HUDEP-2 (cell line): Measurements from ENCODE around the gene RPAP3.
A peak's percentile ranks its signal among the peaks of the same experiment; 100 is the strongest.
"Not testable (repeated sequence)": the region's sequence is repeated elsewhere in the genome, so short reads cannot be mapped to it uniquely, and the experiment has no call there.

Experiments
- DNase-seq, 76 experiments: peaks; one replicate each; lab custom pipeline; 2025; ENCODE audit not compliant: unreplicated experiment in 76 of 76; lab: John Stamatoyannopoulos, UW

RPAP3 gene

DNA sequence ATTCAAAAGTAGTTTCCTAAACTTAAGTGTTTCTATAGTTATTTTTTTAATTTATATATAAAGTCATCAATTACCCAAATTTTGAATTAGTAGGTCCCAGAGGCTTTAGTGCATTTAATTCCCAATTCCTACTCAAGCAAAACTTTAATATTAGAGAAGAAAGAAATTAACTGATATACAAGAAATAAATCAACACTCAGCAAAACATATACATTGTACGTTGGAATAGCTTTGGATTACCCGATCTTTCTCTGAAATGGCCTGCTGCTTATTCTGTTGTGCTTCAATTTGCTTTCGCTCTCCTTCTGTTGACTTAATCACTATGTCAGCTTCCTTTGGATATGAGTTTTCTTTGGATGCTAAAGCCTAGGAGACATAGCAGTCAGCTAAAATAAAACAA is 18.2 kb downstream of the RPAP3 start:
- DNase-seq = no peak

DNA sequence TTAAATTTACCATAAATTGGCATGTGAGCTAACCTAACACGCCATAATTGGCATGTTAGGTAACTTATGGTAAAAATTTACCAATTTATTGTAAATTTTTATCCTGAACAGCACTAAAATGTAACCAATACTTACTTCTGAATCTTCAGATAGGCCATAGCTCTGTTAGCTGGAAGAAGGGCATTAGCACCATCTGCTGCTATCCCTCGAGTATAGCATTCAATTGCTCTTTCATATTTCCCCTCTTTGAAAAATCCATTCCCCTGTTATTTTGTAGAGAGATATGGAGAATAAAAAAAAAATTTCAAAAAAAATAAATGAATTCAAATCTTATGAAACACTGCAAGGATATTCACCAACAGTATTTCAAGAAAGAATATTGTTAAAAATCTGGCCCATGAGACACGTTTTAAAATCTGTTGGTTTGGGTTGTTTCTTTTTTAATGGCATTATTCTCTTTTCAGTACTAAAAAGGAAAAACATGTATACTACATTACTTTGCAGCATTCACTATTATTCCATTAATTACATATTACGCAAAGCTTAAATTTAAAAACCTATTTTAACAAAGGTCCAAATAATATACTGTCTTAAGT is 19.1 kb downstream of the RPAP3 start:
- DNase-seq = peak in 19 of 76 experiments; percentile 0 to 37 (median 9)

DNA sequence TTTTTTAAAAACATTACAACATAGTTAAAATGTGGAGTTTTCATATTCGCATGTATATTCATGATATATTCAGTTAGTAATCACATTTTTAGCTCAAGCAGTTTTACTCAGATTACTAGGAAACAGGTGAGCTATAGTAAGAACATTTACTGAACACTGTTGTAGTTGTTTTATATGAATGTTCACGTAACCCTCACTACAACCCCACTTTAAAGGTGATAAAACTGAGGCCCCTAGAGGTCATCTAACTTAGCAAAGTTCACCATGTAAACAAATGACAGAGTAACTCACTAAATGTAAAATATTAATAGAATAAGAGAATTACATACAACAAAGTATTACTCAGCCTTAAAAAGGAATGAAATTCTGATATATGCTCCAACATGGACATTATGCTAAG is 26.0 kb downstream of the RPAP3 start:
- no peak for DNase-seq

DNA sequence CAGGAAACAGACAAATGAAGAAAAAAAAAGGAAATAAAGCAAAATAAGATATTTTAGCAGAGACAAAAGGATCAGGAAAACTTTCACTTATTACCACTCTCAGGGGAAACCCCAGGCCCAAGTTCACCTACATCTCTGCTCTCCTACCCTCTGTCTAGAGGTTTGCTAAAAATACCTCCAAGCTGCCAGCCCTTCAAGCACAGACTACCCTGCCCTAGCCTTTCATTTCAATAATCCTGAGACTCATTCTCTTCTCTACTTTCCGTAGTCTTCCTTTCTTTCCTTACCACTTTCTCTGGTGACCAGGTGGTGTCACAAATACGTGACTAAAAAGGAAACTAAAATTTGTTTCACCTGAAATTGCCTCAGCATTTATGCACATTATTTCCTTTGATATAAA is 33.8 kb downstream of the RPAP3 start:
- DNase-seq = no peak

DNA sequence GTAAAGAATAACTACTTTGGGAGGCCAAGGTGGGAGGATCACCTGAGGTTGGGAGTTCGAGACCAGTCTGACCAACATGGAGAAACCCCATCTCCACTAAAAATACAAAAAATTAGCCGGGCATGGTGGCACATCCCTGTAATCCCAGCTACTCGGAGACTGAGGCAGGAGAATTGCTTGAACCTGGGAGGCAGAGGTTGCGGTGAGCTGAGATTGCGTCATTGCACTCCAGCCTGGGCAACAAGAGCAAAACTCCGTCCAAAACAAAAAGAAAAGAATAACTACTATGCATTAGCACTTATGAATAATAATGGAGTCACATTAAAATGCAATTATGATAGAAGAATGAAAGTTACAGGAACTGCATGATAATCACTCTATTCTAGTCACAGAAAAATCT is 37.9 kb downstream of the RPAP3 start:
- DNase-seq = not testable (repeated sequence)

DNA sequence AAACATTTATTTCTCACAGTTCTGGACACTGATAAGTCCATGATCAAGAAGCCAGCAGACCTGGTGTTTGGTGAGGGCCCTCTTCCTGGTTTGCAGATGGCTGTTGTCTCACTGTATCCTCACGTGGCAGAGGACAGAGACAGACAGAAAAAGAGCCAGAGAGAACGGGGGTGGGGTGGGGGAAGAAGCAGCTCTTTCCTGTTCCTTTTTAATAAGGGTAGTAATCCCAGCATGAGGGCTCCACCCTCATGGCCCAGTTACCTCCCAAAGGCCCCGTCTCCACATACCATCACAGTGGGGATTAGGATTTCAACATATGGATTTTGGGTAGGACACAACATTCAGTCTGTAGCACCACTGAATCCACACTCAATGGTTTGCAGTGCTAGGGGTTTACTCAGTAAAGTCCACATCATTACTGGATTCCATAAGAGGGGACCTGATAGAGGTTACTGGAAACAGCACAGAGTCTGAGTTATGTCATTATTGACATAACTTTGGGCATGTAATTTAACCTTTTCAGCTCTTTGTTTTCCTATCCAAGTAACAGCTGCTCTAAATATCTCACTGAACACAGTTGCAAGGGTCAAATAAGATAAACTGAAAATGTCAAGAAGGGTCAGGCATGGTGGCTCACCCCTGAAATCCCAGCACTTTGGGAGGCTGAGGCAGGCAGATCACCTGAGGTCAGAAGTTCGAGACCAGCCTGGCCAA is 53.2 kb downstream of the RPAP3 start:
- DNase-seq = peak in 7 of 76 experiments; percentile 2 to 40 (median 7)

DNA sequence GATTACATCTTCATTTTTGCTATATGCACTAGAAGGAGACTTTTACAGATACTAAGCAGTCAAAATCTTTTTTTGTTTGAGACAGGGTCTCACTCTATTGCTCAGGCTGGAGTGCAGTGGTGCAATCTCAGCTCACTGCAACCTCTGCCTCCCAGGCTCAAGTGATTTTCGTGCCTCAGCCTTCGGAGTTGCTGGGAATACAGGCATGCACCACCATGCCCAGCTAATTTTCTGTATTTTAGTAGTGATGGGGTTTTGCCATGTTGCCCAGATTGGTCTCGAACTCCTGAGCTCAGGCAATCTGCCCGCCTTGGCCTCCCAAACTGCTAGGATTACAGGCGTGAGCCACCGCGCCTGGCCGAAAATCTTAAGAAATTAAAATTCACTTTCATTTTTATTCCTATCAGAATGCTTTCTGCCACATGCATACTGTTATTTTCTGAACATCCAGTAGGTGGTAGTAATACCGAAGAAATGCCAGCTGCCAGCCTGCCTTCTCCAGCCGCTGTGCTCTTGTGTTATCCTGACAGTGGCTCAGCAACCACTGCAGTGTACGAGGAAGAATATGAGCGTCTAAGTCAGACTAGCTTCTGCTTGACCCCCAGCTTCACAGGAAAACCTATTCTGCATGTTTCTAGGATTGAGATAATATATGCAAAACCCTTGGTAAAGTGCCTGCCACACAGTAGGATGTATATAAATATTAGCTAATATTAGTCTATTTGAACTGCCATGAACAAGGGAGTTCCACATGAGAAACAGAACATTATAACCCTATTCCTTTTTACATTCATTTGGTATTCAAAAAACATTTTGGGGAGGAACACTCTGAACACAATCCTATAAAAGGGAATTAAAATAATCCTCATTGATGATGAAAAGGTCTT is 54.2 kb downstream of the RPAP3 start:
- peak in 66 of 76 experiments; percentile 4 to 78 (median 37) for DNase-seq

DNA sequence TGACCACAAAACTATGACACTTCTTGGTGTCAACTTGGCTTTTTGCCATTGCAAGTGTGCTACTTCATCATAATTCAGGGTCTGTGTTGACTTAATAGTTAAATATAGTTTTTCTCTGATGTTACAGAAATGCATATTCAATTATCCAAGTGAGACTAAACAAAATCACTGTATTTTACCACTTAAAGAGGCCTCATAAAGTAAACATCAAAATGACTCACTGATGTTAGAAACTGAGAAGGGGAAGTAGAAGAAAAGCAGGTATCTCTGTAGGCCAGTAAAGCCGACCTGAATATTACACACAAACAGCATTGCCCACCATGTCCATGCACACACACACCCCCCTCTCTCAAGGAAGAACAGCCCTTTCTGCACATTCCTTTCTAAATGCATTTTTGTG is 55.4 kb downstream of the RPAP3 start:
- DNase-seq = no peak

DNA sequence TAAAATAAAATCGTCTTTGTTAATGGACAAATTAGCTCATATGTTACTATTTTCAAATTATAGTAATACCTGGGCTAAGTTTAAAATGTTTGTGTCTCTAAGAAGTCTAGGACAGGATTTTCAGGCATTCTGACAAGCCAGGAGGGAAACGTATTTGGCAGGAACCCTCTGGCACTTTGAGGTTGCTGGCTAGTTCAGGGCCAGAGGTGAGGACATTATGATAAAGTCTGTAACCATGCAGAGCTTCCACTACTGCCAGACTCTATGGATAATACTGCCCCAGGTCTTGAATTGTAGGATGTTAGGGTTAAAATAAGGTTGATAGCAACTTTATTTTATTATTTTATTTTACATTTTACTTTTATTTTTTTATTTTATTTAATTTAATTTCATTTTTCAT is 56.4 kb downstream of the RPAP3 start:
- no peak for DNase-seq

DNA sequence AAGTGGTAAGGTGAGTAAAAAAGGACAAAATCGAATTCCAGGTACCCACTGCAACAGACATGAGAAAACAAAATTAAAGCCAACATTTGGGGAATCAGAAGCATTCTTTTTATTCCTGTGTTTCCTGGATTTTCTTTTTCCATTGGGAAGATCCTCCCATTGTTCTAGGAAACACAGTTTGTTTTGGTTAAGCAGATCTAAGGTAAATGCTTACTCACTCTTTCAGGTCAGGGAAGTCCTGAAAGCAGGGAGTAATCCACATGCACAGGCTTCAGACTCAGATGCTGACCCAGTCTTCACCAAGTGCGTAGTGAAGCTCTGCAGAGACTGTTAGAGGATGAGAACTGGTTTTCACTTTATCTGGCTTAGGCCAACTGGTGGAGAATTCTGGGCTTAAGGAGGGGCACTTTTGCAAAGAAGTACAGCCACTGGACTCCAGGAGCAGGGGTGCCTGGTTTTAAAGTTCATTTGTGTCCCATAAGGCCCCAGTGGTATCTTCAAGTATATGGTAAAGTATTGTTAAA is 57.7 kb downstream of the RPAP3 start:
- no peak for DNase-seq

DNA sequence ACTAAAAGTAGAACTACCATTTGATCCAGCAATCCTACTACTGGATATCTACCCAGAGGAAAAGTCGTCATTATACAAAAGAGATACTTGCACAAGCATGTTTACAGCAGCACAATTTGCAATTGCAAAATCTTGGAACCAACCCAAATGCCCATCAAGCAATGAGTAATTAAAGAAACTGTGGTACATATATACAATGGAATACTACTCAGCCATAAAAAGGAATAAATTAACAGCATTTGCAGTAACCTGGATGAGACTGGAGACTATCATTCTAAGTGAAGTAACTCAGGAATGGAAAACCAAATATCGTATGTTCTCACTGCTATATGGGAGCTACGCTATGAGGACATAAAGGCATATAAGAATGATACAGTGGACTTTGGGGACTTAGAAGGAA is 63.5 kb downstream of the RPAP3 start:
- not testable (repeated sequence) for DNase-seq

DNA sequence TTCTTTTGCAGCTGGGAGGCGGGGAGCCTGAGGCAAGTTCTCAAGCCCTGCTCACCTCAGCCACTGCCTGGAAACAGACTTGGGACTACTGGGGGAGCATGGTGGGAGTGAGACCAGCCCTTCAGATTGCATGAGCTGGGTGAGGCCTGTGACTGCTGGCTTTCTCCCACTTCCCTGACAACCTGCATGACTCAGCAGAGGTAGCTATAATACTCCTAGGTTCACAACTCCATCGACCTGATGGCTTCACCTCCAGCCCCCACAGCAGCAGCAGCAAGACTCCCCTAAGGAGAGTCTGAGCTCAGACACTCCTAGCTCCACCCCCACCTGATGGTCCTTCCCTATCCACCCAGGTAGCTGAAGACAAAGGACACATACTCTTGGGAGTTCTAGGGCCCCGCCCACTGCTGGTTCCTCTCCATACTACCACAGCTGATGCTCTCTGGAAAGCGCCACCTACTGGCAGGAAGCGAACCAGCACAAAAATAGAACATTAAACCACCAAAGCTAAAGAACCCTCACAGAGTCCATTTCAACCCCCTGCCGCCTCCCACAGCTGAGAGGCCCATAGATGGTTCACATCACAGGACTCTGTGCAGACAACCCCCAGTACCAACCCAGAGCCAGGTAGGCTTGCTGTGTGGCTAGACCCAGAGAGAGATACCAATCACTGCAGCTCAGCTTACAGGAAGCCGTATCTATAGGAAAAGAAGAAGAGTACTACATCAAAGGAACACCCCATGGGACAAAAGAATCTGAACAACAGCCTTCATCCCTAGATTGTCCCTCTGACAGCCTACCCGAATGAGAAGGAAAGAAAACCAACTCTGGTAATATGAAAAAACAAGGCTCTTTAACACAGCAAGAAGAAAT is 68.7 kb downstream of the RPAP3 start:
- peak in 56 of 76 experiments; percentile 3 to 61 (median 32) for DNase-seq

DNA sequence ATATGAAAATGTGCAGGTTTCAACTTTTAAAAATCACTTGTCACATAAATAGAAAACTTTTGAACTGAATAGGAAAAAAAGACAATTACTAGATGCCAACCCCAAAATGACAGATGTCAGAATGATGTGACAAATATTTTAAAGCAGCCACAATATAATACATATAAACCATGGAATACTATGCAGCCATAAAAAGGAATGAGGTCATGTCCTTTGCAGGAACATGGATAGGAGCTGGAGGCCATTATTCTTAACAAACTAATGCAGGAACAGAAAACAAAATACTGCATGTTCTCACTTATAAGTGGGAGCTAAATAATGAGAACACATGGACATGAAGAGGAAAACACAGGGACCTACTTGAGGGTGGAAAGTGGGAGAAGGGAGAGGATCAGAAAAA is 70.1 kb downstream of the RPAP3 start:
- DNase-seq = not testable (repeated sequence)

DNA sequence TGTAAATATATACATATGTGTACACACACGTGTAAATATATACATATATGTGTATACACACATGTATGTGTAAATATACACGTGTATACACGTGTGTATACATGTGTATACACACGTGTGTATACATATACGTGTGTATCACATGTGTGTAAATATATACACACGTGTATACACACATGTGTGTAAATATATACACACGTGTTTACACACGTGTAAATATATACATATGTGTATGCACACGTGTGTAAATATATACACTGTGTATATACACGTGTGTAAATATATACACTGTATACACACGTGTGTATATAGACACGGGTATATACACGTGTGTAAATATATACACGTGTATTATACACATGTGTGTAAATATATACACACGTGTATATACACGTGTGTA is 71.7 kb downstream of the RPAP3 start:
- DNase-seq = no peak

DNA sequence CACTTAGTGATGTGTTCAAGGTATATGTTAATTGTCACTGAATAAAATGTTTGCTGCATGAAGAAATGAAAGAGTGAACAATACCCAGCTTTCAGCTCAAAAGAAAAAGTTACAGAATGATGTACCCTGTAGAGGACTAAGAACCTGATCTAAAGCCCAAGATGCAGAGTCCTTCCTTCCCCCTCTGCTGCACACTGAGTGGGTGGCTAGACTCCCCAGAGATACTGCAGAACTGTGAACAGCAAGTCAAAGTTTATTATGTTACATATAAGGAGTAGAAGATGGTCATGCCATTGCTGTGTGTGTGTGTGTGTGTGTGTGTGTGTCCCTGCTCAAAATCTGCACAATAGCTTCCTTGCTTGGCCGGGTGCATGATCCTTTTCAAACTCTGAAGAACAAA is 83.9 kb downstream of the RPAP3 start:
- DNase-seq = no peak

DNA sequence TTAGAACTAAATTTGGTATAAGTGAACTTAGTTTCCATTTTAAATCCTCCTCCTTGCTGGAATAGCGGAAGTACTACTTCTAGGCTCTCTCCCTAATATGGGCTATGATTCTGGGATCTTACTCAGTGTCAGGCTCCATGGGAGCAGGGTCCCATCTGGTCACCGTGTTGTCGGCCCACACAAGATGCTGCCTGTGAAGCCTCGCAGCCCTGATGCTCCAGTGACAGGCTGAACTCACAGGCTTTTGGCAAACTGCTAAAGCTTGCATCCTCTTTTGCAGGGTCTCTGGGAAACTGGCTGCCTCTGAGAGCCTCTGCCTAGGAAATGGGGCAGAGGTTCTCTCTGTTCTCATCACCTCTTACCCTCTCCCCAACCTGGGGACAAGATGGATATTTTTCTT is 88.4 kb downstream of the RPAP3 start:
- no peak for DNase-seq

DNA sequence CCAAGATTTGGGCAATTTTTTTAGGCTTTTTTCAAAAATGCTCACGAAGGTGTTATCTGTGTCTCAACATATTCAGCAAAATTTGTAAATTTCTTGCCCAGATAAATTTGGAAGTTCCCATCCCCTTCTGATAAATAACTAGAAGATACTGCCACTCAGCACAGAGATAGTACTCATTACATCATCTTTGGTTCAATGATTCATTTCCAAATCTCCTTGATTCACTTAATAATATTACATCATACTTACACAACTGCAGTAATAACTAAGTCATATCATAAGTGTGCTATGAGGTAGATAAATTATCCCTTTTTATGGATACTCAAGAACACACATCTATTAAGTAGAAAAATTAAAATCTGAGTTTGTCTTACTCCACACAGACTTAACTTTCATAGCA is 89.4 kb downstream of the RPAP3 start:
- no peak for DNase-seq

DNA sequence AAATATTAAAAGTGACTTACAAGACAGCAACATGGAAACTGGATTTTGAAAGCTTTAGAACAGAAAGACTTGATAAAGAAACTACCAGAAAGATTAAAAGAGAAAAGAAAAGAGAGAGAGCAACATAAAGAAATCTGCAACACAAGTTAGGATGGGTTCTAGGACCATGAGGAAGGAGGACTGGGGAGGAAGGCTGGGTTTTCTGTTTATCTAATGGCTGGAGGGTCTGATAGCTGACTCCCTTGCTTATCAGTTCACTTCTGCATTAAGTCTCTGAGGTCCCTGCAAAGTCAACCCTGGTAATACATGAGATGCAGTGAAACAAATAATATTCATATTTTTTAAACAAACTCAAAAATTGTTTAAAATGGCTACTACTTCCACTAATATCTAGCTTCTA is 90.1 kb downstream of the RPAP3 start:
- peak in 31 of 76 experiments; percentile 4 to 52 (median 26) for DNase-seq

DNA sequence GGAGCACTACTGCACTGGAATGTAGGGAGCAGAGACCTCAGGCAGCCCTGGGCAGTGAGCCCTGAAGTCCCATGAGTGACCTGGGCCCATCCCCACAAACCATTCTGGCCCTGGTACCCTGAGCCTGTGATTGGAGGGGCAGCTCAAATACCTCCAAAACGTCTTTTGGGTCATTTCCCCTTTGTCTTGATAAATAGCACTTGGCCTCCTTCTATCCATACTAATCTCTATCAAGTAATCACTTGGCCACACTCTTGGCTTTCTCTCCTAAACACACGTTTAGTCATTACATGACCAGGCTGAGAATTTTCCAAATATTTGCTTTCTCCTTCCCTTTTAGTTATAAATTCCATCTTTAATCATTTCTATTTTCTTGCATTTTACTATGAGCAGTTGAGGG is 91.3 kb downstream of the RPAP3 start:
- no peak for DNase-seq

DNA sequence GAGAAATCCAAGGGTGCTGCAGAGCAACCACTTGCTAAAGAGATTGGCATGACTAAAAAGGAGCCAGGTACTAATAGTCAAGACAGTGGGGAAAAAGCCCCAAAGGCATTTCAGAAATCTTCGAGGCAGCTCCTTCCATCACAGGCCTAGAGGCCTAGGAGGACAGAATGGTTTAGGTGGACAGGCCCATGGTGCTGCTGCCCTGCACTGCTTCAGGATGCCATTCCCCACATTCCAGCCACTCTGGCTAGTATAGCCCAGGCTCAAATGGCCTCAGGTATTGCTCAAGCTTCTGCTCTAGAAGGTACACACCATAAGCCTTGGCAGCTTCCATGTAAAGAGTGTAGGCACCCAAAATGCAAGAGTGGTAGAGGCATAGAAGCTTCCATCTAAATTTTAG is 92.9 kb downstream of the RPAP3 start:
- DNase-seq = no peak
